Glomerular visceral epithelial cell (primary cell): ENCODE measurements around the gene POPDC3.
A peak's percentile ranks its signal among the peaks of the same experiment; 100 is the strongest.
"Not testable (repeated sequence)": the region's sequence is repeated elsewhere in the genome, so short reads cannot be mapped to it uniquely, and the experiment has no call there.

Experiments used
- DNase-seq: peaks from one replicate; pipeline ENCODE4 v3.0.0-alpha.2; 2016; ENCODE audit errors: extremely low spot score

Gene POPDC3, protein sequence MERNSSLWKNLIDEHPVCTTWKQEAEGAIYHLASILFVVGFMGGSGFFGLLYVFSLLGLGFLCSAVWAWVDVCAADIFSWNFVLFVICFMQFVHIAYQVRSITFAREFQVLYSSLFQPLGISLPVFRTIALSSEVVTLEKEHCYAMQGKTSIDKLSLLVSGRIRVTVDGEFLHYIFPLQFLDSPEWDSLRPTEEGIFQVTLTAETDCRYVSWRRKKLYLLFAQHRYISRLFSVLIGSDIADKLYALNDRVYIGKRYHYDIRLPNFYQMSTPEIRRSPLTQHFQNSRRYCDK

DNA sequence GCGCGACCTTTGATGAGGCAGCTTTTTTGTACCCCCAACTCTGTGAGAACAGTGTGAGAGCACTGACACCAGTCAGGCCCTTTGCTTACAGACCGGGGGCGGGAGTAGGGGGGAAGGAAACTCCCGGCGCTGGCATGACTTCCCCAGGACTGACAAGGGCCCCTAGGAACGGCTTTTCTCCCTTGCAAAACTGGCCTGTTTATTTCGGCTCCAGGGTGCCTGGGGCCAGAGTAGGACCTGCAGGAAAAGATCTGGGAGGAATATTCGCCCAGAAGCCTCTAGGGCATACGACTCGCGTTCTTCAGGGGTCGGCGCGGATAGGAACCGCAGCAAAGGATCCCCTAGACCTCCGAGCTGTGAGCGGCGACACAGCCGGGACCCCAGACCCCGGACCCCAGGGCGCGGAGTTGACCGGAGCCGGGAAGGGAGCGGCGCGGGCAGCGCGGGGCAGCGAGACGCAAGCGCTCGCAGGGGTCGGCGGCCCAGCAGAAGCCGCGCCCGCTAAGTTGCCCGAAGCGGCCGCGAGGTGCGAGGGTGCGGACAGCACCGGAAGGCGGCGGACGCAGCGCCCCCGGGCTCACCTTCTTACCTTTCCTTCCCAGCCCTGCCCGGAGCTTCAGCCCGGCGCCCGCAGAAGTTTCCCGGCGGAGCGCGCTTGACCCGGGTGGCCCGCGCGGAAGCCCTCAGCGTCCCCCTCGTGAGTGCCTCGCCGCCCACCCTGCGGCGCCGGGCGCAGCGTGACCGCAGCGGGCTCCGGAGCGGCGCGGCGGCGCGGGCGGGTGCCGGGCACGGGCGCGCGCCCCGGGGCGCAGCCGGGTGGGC is at the start of gene POPDC3:
Gene POPDC3, minus strand, starts transcription at position 771 of the 822 bp plus-strand sequence. CDS start 18,105 bp downstream, outside the sequence.
- DNase-seq: peak; percentile 56

DNA sequence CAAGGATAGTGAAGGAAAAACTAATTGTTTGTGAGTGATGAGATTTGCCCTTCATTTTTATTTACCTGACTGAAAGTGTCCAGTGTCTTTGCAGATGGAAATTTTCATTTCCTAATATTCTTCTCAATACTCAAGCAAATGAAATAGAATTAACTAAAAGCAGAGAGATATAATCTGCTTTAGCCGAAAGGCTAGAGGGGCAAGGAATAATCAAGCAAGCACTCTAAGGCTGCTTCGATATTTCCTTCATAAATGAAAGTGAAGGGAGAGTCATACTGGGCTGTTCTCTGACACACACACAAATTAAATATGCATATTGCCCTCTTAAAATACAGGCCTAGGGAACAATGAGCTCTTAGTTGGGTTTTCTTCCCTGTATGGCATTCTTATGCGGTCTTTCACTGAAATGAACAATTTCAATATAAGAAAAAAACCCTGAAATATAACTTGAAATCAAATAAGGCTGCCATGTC is 47.5 kb upstream of the POPDC3 start:
- DNase-seq: no peak

DNA sequence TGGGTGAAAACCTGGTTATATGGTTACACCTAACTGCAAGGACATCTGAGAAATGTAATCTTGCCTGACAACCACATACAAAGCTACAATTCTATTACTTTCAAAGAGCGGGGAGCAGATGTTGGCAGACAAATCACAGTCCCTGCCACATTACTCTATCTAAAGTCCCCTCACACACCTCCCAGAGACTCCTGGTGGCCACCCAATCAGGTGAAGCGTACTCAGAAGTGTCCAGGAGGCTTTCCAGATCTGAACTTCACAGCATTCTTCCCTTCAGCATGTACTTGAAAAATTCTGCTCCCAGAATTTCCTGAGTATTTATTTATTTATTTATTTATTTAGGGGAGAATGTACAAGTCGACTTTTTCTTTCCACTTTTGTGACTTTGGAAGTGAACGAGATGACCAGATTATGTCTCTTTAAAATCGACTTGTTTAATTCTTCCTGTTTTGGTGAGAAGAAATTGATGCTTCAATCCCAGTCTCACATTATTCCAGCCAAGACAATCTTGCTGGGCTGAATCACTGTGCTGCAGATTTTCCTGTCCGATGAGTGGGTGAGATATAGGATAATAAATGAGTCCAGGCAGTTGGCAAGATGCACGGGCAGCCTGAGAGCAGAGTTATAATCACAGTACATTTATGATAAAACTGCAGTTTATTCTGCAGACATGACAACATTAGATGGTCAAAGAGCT is 46.9 kb upstream of the POPDC3 start:
- DNase-seq: no peak

DNA sequence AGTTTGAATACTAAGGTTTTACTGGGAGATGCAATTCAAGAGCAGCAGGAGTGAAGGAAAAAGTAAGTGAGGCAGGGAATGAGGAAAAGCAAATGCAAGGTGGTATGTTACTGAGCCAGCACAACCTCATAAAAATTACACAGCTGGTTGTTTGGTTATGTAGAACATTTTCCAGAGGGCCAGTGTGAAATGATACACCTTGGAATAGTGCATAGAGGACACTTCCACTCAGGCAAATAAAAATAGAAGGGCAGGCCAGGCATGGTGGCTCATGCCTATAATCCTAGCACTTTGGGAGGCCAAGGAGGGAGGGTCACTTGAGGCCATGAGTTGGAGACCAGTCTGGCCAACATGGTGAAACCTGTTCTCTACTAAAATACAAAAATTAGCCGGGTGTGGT is 43.4 kb upstream of the POPDC3 start:
- DNase-seq: no peak

DNA sequence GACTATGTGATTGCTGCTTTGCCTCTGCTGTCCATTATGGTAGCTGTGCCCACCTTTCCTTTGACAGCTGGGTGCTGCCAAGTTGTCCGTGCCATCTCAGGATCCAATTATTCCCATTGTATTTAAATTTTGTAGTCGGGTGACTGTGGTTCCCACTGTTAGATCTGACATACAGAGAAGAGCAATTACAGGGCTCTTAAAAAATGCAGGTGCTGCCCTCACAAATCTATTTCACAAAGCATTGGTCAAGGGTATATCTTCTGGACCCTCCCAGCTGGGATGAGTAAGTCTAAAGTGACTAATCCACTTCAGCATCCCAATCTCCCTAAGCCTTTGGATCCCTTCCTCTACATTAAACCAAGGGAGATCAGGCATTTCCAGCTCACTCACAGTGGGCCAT is 41.4 kb upstream of the POPDC3 start:
- not testable (repeated sequence) for DNase-seq

DNA sequence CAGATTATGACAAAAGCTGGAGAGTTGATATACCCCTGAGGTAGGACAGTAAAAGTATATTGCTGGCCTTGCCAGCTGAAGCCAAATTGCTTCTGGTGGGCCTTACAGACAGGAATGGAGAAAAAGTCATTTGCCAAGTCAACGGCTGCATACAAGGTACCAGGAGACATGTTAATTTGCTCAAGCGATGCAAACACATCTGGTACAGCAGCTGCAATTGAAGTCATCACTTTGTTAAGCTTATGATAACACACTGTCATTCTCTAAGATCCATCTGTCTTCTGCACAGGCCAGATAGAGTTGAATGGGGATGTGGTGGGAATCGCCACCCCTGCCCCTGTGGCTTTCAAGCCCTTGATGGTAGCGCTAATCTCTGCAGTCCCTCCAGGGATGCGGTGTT is 40.4 kb upstream of the POPDC3 start:
- no peak for DNase-seq

DNA sequence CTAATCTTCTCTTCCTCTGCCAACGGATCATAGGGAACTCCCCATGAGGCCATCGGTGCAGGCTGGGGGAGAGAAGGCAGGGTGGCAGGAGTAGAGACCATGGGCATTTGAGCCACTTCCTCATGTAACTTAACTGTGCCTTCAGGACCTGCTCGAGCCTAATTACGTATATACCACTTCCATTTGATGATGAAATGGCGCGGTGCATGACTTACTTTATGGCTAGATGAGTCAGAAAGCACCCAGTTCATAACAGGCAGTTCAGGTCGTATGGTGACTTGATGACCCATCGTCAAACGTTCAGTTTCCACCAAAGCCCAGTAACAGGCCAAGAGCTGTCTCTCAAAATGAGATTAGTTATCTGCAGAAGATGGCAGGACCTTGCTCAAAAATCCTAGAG is 39.4 kb upstream of the POPDC3 start:
- DNase-seq: not testable (repeated sequence)

DNA sequence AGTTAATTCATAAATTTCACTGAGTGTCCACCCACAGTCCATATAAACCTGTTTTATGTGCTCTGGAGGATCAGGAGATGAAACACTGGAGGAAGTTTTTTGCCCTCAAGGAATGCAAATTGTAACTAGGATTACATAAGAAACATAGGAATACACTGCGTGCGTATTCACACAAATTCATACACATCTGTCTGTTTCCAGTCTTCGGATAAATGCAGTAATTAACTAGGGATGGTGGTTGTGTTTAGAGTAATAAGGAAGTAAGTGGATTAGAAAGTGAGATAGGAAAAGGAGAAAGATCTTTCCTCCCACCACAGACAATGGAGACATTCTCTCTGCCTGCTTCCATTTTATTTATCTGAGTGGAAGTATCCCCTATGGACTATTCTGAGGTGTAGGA is 35.7 kb upstream of the POPDC3 start:
- no peak for DNase-seq

DNA sequence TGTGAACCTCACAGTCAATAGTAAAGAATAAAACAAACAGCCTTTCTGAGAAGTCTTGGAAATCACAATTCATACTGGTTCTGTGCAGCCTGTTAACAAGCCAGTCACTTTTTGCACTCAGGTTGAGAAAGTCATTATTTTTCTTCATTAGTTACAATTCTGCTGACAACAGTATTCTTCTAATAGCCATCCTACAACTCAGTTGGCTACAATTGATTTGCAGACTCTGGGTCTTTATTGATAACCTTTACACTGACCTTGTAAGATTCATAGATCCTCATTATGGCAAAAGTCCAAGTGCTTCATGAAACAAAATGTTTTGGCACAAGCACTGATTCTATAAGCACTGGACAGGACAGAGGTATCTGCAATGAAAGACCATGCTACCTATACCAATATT is 34.9 kb upstream of the POPDC3 start:
- no peak for DNase-seq

DNA sequence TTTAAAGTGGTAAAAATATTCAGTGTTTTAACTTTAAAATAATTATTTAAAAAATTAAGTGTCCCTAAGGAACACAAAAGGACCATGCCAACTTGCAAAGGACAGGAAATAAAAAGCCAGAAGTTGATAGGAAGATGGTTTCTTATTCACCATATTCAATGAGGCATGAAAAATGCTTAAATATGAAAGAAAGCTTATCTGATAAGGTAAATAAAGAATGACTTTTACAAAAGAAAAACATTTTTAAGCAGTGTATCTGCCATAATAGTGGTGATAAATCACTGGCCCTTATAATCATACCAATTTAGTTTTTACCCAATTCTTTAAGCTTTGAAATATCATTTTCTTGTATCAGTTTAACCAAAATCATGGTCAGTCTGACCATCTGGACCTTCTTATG is 33.5 kb upstream of the POPDC3 start:
- no peak for DNase-seq

DNA sequence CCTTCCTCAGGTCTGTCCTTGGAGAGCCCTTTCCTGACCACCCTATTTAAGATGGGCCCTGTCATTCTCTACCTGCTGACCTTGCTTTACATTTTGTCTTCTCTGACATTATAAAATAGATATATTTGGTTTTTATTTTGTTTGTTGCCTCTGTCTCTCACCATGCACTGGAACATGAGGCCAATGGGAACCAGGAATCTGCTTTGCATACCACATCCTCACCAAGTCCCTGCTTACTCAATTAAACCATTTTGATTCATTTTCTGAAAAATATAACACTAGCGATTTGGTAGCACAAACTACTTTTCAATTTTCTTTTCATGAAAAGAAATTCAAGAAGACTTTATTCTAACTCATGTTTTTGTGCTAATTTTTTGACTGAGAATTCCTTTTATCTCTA is 32.8 kb upstream of the POPDC3 start:
- no peak for DNase-seq

DNA sequence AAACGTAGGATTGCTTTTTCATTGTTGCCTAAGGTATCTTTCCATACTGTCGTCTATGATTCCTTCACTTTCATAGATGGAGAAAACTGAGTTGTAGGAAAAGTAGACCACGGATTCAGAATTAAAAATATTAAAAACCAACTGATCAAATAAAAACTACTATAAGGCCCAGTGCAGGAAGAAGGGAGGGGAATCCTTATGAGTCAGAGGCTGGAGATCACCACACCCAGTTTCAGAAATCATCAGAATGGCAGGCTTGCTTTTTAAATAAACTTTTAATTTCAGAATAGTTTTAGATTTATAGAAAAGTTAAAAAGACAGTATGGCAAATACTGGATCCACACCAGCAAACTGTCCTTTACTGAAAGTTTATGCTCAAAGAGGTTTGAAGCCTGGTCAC is 32.0 kb upstream of the POPDC3 start:
- DNase-seq: no peak

DNA sequence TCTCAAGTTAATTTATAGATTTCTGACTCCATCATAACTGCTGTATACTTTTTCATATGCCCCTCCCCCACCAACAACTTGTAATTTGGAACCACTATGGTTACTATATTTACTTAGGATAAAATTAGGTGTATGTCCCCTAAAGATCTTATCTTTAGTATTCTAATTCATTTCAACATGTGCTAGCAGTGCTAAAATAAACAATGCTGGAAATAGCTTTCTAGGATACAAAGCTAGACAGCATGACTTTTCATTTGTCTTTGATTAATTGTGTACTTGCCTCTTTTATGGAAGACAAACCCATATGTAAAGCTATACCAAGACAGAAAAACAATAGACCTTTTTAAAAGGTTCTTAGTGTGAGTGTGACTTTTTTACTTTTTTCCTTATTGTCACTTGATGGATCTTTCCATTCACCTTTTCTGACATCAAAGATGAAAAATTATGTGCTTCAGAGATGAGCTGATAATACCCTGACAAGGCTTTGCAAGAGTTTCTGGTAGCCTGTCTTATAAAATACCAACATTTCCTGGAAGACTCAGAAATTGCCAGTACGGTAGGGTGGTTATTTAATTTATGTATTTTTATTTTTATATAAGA is 31.2 kb upstream of the POPDC3 start:
- no peak for DNase-seq

DNA sequence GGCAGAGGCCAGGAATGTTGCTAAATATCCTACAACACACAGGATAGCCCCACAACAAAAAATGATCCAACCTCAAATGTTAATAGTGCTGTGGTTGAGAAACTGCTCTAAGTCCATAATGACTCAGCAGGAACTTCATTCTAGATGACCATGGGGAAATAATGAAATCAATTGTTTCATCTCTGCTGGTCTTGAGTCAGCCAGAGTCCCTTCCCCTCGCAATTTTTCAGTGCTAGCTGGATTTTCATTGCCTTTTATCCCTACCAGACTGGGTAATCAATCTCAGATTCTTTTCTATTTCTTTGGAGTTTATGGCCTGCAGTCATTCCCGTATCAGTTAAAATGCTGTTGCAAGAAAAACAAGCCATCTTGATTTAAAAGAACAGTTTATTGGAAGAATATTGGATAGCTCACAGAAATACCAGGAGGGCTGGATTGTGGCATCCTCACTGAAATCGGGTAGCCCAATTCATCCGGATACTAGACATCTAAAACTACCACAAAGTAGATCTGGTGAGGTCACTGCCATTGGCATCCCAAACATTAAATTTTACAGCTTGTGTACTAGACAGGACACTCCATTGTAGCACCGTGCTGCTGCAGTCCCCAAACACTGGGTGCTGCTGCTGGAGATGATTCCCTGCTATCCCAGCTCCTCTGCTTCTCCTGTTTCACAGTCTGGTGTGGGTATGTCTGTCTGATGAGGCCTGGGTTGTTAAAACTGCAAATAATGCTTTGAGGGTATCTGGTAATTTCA is 30.3 kb upstream of the POPDC3 start:
- DNase-seq: peak; percentile 44

DNA sequence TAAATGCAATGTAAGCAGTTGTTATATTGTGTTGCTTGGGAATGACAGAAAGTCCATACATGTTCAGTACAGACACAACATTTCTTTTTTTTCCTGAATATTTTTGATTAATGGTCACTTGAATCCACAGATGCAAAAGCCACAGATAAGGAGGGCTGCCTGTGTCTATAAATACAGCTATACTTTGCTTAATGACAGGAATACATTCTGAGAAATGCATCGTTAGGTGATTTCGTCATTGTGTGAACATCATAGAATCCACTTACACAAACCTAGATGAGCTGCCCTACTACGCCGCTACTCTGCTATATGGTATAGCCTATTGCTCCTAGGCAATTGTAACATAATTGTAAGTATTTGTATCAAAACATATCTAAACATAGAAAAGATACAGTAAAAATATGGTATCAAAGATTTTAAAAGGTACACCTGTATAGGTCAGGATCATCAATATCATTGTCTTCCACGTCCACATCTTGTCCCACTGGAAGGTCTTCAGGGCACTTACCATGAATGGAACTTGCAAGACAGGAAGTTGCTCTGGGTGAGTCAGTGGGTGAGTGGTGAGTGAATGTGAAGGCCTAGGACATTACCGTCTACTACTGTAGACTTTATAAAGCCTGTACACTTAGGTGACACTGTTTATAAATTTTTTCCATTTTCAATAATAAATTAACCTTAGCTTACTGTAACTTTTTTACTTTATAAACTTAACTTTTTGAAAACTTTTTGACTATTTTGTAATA is 27.9 kb upstream of the POPDC3 start:
- DNase-seq: peak; percentile 32

DNA sequence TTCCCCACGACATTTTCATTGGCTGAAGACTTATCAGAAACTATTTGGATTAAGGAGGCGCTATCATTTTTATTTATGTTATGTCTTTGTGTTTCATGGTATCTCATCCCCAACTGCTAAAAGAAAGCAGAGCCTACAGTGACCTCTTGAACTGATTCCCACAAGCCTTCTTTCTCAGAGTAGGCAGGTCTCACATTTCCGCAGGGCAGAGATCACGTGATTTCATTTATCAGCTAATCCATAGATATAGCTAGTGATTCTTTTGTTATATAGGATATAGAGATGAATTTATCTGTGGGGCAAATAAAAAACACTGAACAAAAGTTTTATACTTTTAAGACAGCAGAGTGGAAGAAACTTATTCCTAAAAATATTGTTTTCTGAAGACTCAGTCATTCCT is 25.0 kb upstream of the POPDC3 start:
- no peak for DNase-seq

DNA sequence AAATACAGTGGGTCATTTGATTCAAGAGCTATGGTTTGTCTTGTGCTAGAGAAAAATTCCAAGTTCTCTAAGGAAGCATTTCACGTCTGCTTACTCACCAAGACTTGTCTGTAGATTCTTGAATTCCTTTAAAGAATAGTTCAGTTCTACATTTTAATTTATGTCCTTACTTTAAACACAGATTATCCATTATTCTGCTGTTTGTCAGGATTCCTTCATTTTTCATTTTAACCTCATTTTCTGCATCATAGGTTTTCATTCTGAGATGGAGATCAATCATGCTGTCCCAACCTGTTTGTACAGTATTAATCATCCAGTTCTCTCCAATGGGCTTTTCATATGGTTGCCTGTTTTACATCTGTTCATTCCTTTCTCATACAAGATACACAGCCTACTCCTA is 24.5 kb upstream of the POPDC3 start:
- no peak for DNase-seq

DNA sequence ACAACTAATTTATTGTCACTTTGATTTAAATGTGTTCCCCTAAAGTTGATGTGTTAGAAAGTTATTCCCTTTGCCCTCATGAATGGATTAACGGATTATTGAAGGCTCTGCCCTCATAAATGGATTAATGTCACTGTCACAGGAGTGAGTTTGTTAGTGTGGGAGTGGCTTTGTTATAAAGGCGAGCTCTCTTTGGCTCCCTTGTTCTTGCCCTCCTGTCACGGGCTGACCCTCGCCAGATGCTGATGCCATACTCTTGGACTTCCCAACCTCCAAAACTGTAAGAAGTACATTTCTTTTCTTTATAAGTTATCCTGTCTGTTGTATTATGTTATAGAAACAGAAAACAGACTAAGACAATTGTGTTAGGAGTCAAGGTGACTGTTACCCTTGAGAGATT is 22.7 kb upstream of the POPDC3 start:
- DNase-seq: no peak

DNA sequence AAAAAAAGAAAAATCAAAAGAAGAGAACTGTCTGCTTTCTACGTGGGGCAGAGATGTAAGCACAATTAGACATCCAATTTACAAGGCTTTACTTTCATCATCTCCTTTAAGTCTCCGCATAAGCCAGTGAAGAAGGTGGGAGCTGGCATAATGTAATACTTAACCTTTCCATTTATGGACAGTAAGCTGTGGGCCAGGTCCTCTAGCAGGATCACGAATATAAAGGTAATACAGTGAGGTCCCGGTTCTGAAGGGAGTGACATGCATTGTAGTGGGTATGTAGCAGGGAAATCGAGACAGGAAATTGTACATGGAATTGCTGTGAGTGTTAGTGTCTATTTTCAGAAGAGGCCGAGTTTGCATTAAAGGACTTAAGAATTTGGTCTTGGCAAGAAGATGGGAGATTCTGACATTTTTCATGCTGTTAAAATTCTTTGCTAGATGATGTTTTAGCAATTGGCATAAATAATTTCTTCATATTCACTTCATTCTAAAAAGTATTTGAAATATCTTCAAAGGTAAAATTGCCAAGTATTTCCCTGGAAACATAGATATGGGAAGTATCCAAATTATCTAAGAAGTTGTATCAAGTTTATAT is 20.4 kb upstream of the POPDC3 start:
- DNase-seq: no peak

DNA sequence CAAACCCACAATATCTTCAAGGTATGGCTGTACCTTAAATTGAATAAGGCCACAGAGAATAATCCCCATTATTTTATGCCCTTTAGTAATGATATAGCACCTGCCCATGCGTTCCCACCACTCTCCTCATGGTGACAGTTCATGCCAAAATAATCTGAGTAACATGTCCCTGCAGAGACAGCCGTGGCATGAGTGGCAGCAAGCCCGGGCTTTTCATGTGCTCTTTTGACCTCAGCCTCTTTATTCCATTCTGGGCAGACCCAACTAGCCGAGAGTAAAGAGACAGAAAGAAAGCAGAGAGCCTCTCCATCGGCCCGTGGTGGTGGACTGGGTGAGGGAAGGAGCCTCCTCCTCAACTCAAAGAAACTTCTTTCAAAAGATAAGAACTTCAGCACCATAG is 19.9 kb upstream of the POPDC3 start:
- DNase-seq: no peak
